HCEC 1CT (cell line): ENCODE data around the gene LYPD6.
"Not testable (repeated sequence)": the region's sequence is repeated elsewhere in the genome, so short reads cannot be mapped to it uniquely, and the experiment has no call there.

Experiments
- DNase-seq: peaks from one replicate; pipeline ENCODE4 v3.0.0-alpha.2; 2017

The LYPD6 gene

GRCh38 chr2:149458502-149458901, 128.1 kb downstream of the LYPD6 start:
- no peak for DNase-seq

DNA sequence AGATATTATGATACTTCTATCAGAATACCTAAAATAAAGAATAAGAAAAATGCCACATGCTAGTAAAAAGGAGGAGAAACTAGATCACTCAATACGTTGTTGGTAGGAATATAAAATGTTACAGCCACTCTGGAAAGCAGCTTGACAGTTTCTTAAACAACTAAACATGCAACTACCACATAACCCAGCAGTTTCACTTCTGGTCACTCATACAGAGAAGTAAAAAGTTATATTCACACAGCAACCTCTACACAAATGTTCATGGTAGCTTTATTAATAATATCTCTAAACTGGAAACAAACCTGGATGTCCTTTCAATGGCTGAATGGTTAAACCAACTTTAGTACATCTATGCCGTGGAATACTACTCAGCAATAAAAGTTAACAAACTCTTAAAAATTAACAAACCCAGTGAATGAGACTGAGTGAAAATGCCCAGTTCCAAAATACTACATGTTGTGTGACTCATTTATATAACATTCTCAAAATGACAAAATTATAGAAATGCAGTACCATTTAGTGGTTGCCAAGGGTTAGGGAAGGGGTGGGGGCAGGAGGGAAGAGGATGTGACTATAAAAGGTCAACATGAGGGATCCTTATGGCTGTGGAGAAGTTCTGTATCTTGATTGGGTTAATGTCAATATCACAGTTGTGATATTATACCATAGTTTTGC, 133.1 kb downstream of the LYPD6 start:
- peak; percentile 8 for DNase-seq

GRCh38 chr2:149464396-149464795, 134.0 kb downstream of the LYPD6 start:
- no peak for DNase-seq

DNA sequence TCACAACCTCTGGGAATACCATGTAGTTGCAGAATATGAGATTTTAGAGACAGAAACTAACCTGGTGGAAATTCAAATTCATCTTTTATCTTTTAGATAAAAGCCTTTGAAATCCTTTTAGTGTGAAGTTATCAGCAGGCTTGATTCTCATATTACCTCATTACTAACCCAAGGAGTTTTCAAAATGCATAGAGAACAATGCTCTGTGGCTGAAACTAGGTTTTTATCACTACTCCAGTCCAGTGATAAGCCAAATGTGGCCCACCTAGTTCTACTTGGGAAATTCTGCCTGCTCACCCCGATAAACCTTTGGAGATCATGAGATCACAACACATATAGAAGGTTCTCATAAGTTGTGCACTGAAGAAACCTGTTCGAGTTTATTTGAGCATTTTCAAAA, 135.5 kb downstream of the LYPD6 start:
- no peak for DNase-seq

DNA sequence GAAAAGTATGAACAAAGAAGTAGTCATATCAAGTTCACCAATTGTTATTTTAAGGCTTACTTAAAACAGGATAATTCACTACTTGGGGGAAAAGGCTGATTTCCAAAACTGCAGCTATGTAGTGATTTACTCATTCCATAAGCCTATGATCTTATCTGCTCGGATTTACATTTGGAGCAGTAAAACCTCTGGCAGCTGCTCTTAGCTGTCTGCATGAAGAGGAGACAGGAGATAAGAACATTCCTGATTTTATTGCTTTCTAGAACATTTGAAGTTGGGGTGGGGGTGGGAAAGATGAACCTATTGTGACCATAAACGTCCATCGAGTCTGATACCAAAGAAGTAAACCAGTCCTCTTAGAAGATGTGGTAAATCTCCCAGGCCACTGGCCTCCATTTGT, 136.2 kb downstream of the LYPD6 start:
- DNase-seq, result no peak

DNA sequence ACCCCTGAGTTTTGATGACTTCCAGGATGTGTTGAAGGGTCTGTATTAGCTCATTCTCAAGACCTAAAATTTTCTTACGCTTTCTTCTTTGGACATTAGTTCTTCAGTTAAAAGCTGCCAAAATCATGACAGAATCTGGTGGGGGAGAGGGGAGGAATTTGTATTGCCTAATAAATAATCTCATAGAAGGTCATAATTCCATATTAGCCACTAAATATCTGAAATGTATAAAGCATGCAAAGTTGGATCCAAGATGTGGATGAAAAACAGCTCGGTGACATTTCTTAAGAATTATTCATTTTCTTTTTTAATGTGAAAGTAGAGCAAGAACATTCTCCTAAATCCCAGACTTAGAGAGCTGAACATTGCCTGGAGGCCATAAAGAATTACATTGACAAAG, 137.0 kb downstream of the LYPD6 start:
- DNase-seq, result no peak

- DNase-seq, result no peak
Measured at GRCh38 chr2:149468636-149469035, 138.2 kb downstream of the LYPD6 start.

DNA sequence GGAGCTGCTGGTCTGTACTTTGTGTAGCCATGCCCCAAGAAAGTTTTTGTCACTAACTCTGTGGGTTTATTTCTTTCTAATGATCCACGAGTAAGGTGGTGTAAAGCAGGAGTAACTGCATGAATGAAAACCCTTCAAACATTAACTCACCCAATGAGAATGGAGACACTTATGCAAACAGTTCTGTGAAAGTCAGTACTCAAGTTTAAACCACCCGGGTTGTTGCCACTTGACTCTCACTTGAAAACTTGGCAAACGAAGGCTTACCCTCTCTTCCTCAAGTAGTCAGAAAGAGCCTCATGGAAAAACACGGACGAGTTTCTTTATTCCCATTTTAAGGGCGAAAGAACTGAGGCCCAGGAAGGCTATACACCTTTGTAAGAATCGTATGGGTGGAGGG, 139.7 kb downstream of the LYPD6 start:
- DNase-seq, result no peak

- no peak for DNase-seq
Measured at GRCh38 chr2:149472413-149472812, 142.0 kb downstream of the LYPD6 start.

- DNase-seq, result no peak
Measured at GRCh38 chr2:149473068-149473467, 142.7 kb downstream of the LYPD6 start.

DNA sequence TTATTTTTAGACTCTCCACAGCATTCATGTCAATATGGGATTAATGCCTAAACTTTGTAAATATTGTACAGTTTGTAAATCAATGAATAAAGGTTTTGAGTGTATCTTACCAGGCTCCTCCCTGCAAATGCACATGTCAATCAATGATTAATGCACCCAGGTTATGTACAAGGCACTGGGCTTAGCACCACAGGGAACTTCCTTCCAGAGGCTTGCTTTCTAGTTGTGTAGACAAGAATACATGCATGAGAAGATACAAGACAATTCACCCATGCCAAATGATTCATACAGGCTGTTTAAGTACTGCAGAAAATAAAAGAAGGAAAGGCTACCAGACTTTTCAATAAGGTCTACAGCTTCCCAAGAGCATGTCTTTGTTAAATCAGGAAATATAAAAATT, 143.1 kb downstream of the LYPD6 start:
- DNase-seq, result no peak

DNA sequence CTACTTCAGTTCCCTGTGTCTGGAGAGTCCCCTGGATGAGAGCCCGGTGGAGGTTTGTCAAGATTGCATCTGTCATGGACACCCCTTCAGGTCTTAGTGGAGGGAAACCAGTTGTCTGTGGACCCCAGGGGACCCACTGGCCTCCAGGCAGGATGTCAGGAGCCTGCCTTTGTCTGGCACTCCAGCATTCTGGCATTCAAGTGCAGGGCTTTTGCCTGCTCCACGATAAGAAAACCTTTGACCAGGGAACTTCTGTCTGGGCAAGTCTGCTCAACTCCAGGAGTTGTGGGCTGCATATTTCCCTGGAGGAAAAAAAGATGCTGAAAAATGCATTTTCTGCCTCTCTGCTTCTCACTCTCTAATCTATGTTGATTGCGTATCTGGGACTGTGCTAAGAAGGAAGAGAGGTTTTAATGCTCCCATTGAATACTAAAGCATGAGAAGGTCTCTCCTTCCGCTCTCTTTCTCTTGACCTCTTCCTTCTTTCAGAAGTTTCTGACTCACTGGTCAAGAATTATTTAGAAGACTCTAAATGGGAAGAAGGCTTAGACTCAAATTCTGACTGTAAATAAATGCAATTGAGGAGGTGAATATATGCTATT, 152.7 kb downstream of the LYPD6 start:
- no peak for DNase-seq

GRCh38 chr2:149486664-149487063, 156.3 kb downstream of the LYPD6 start:
- no peak for DNase-seq

DNA sequence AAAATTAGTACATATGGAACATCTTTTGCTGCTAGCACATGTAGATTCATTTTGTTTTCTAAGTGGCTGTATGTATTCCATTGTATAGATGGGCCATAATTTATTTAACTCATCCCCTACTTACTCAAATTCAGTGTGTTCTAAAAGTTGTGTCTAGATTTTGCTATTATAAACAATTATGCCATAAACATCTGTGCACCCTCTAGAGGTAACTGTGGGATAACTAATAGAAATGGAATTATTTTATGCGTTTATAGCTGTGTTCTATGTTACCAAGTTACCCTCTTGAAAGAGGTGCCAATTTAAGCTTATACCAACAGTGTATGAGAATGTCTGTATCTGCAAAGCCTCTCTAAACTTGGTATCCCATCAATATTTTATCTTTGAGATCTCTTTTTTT, 156.8 kb downstream of the LYPD6 start:
- DNase-seq, result peak; percentile 20

DNA sequence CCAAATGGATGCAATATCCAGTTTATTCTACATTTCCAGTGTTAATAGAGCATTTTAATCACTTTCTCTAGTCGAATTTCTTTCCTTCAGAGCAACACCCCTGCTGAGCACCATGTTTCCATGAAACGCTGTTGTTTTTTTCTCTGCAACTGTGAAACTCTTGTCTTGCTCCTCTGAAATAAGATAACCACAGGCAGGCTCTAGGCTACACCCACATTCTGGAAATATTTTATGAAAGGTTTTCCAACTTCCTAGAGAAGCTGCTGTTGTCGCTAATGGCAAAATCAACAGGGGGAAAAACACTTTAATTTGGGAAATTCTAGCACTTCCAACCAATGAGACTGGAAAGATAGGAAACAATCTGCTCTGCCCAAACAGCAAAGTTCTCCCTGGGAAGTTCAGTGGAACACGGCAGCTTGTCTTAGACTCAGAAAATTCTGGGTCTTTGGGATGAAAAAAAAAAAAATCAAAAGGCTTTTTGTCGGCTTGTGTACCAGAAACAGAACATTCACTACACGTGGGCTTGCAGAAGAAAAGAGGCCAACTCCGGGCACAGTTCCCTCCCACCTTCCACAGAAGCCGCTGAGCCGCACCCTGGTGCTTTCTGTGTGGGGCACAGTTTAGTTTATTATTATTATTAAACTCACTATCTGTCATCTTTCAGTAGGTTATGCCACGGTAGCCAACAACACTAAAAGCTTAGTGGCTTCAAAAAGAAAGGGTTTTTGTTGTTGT, 158.5 kb downstream of the LYPD6 start:
- DNase-seq, result no peak

GRCh38 chr2:149489452-149489851, 159.1 kb downstream of the LYPD6 start:
- DNase-seq, result no peak

DNA sequence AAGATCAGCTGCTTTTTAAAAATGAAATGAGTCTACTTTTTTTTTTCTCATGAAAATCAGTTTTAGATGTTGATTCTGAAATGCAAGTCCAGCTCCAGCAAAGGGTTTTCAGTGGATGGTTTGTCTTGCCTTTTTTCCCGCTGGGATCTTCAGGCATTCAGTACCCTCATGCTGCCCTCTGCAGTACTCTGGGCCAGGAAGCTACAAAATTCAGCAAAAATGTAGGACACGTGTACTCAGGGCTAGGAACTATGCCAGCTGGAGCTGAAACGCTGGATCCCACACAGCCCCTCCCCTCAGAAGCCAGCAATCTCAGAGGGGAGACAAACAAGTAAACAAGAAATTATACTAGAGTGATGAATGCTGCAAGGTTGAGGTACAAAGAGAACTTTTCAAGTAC, 159.9 kb downstream of the LYPD6 start:
- DNase-seq, result peak; percentile 37

- no peak for DNase-seq
Measured at GRCh38 chr2:149492923-149493322, 162.5 kb downstream of the LYPD6 start.

DNA sequence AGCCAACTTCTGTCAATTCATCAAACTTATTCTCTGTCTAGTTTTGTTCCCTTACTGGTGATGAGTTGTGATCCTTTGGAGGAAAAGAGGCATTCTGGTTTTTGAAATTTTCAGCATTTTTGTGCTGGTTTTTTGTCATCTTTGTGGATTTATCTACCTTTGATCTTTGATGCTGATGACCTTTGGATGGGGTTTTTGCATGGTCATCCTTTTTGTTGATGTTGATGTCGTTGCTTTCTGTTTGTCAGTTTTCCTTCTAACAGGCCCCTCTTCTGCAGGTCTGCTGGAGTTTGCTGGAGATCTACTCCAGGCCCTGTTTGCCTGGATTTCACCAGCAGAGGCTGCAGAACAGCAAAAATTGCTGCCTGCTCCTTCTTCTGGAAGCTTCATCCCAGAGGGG, 168.8 kb downstream of the LYPD6 start:
- not testable (repeated sequence) for DNase-seq

DNA sequence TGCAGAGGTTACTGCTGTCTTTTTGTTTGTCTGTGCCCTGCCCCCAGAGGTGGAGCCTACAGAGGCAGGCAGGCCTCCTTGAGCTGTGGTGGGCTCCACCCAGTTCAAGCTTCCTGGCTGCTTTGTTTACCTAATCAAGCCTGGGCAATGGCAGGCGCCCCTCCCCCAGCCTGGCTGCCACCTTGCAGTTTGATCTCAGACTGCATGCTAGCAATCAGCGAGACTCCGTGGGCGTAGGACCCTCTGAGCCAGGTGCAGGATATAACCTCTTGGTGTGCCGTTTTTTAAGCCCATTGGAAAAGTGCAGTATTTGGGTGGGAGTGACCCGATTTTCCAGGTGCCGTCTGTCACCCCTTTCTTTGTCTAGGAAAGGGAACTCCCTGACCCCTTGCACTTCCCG, 176.4 kb downstream of the LYPD6 start:
- not testable (repeated sequence) for DNase-seq

DNA sequence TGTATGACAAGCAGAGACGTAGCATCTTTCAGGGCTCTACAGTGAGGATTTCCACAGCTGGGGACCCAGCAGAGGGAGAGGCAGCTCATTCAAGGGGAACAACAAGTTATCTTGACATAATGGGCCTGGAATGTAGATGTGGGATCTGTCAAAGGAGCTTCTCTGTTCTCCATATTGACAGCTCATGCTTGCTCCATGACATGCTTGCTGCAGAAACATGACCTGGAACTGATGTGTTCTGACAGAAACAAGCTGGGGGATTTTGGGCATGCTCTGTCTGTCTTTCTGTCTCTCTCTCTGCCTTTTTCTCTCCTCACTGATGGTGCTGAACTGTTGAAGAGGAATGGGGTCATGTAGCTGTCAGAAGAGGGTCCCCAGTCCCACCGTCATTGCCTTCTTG, 177.6 kb downstream of the LYPD6 start:
- DNase-seq, result no peak

DNA sequence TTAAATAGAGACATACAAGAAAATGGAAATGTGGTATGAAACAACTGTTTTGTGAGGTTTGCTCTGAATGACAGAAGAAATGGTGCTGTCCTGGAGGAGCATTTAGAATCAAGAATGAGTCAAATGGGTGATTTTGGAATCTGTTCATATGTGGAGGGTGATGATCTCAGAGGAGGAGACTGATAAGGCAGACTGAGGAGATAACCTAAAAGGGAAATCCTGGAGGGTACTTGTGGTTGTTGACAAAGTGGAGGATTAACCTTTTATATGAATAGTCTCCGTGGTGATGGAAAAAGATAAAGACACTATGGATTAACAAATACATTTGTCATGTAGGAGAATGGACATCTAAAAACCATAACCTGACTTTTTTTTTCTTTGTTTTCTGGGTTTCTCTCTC, 183.1 kb downstream of the LYPD6 start:
- DNase-seq, result no peak
